HS-27A (cell line): ENCODE results near the gene TCAF1.

Source experiments
- DNase-seq: peaks from one replicate; pipeline ENCODE4 v3.0.0-alpha.2; 2012; ENCODE audit warnings: low read depth, missing footprints

The TCAF1 gene, protein sequence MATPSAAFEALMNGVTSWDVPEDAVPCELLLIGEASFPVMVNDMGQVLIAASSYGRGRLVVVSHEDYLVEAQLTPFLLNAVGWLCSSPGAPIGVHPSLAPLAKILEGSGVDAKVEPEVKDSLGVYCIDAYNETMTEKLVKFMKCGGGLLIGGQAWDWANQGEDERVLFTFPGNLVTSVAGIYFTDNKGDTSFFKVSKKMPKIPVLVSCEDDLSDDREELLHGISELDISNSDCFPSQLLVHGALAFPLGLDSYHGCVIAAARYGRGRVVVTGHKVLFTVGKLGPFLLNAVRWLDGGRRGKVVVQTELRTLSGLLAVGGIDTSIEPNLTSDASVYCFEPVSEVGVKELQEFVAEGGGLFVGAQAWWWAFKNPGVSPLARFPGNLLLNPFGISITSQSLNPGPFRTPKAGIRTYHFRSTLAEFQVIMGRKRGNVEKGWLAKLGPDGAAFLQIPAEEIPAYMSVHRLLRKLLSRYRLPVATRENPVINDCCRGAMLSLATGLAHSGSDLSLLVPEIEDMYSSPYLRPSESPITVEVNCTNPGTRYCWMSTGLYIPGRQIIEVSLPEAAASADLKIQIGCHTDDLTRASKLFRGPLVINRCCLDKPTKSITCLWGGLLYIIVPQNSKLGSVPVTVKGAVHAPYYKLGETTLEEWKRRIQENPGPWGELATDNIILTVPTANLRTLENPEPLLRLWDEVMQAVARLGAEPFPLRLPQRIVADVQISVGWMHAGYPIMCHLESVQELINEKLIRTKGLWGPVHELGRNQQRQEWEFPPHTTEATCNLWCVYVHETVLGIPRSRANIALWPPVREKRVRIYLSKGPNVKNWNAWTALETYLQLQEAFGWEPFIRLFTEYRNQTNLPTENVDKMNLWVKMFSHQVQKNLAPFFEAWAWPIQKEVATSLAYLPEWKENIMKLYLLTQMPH

GRCh38 chr7:143901668-143902331 lies at the start of gene TCAF1:
TSS of gene TCAF1 (minus strand) at chr7:143902176. CDS start at chr7:143876608, 25,568 bp downstream.
- peak; percentile 66 for DNase-seq

DNA sequence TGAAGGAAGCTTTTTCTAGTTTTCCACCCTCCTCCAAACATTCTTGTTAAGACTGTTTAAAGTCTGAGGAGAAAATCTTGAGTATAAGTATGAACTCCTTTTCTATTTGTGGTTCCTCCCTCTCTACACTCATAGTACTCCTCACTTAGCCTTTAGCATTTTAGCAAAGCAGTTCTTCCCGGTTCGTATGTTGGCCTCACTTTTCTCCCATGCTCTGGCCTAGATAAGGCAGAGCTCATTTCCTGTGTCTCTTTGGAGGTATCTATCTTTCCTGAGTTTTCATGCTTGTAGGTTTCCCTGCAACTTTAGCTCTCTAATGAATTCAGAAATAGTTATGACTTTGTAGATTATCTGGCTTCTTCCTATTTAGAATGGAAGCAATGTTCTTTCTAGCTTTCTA lies 46.8 kb upstream of the TCAF1 start:
- no peak for DNase-seq

GRCh38 chr7:143947111-143947510 lies 45.1 kb upstream of the TCAF1 start:
- no peak for DNase-seq

DNA sequence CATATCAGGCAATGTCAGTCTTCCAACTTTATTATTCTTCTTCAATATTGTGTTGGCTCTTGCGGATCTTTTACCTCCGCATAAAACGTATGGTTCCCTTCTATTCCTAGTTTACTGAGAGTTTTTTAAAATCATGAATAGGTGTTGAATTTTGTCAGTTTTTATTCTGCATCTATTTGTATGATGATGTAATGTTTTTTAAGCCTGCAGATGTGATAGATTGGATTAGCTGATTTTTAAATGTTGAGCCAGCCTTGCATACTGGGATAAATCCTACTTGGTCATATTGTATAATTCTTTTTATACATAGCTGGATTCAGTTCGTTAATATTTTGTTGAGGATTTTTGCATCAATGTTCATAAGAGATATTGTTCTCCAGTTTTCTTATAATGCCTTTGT lies 43.4 kb upstream of the TCAF1 start:
- no peak for DNase-seq

GRCh38 chr7:143938379-143939243 lies 36.6 kb upstream of the TCAF1 start:
- no peak for DNase-seq

GRCh38 chr7:143936087-143937009 lies 34.4 kb upstream of the TCAF1 start:
- peak; percentile 12 for DNase-seq

- DNase-seq = peak; percentile 59
Measured at GRCh38 chr7:143934526-143935325, 32.8 kb upstream of the TCAF1 start, which contains the start of gene OR2F2. TSS of gene OR2F2 (plus strand) at chr7:143935233. CDS start at chr7:143935233, 0 bp downstream.

DNA sequence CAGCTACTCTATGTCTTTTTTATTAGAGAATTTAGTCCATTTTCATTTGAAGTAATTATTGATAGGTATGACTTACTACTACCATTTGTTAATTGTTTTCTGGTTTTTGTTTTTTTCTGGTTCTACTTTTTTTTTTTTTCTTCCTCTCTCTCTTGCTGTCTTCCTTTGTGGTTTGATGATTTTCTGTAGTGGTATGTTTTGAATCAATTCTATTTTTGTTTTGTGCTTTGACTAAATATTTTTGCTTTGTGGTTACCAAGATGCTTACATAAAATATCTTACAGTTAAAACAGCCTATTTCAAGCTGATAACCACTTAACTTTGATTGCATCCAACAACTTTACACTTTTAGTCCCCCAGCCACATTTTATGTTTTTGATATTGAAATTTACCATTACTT lies 29.8 kb upstream of the TCAF1 start:
- no peak for DNase-seq

DNA sequence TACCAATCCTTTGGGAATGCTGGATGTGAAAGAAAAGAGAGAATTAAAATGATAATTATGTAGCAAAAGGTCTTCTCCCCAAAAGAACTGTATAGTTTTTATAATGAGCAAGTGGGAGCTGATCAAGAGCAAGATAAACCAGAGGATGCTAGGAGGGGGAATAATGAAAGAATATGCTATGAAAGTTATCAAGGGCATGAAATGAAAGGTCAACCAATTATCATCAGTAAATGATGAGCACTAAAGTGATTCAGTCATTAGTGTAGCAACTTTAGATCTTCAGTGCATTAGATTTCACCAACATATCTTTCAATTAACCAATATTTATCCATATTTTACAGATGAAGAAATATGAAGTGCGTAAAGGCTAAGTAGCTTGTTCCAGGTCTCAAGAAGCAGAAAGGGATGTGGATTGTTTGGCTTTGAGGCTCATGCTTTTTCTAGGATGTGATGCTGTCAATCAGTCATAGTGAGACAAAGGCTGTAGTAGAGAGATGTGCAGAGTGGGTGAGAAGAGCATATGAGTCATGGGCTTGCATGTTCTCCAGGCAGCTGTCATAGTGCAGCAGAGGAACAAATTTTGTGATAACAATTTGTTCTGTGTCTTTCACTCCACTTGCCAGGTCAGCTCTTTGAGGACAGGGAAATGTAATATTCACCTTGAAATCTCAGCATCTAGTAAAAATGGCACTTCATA lies 27.4 kb upstream of the TCAF1 start:
- no peak for DNase-seq

GRCh38 chr7:143924851-143925250 lies 22.9 kb upstream of the TCAF1 start:
- no peak for DNase-seq

DNA sequence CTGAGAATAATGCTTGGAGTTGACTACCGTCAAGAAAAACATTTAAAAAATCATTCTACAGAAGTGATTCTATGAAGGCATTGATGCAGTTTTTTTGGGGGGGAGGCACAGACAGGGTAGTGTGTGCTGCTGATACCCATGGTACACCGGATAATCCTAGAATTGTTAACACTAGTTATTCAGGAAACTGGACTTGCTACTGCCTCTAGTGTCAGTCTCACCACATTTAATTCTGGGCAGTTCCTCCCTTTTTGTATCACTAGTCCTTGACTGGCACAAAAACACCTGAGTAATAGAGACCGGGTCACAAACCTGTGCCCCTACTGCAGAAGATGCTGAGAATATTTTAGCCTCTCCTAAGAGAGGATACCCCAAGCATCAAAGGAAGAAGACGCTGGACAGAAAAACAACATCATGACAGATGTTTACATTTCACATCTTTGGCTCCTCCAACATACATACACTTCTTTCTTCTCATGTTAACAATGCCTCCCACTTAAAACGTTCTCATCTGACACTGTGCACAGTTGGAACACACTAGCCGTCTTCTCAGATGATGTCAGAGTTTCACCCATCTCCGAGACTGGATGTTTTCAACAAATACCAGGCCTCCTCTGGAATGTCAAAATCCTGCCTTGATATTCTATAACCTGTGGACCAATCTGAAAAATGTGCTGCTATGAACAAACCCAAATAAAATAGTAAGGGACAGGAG lies 13.1 kb upstream of the TCAF1 start:
- DNase-seq = no peak

- DNase-seq = no peak
Measured at GRCh38 chr7:143913945-143914615, 12.1 kb upstream of the TCAF1 start.

DNA sequence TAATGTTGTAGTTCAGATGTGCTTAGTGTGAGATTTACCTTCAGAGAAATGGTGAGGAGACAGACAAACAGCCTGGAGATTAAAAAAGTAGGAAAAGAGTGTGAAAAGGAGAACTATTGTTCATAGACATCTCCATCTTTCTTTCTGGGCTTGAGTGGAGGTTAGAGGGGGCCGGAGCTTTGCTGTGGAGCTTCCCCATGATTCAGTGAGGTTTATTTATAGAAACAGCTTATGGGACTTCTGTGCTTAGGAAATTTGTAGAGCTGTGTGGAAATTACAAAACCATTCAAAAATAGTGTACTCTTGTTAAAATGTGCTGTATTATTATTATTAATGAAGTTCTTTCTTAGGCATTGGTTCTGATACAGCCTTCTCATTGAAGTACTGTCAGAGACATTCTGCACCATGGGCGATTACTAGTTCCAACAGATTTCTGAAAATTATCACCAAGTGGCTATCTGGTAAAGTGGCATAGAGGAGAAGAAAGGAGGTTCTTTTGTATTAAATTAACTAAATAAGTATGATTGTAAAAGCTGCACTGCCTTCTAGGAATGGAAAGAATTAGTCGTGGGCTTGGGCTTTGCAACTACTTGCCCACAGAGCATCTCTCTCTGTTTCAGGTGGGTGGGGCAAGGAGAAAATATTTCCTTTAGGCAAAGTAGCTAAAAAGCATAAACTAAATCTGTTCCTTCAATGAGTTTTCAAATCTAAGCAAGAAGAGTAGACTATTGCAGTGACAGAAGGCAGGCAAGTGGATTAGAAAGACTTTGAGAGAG lies 8.7 kb upstream of the TCAF1 start:
- DNase-seq = no peak

DNA sequence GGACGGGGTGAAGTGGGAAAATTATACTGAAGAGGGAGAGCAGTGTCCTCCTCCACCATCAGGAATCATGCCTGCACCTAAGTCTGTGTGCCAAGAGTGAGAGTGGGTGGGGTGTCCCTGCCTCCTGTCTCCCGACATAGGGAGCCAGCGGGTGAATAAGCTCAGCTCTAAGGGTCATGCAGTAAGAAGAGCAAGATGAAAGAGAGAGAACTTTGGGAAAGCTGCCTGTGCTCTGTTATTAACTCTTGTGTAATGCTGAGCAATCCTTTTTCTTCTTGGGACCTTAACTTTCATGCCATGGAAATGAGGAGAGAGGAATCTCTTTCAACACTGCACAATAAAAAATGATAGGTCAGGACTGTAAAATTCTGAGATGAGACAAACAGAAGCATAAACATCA lies 7.9 kb upstream of the TCAF1 start:
- no peak for DNase-seq

- DNase-seq = no peak
Measured at GRCh38 chr7:143908120-143908519, 6.1 kb upstream of the TCAF1 start.

DNA sequence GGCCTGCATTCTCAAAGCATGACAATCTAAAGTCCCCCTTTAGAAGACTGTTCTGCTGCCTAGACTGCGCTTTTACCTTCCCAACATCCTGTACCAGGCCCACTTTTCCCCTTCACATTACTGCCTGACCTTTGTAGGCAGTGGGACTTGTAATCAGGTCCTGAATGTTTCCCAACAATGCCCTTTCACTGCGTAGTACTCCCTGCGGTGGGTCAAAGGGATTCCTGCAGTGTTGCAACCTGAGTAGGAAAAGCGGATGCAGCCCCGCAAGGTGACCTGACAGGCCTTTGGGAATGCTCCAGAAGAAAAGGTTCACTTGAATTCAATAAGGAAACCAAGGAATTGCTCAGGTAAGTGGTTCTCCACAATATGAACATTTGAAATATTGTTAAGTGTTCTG lies 4.9 kb upstream of the TCAF1 start:
- no peak for DNase-seq

GRCh38 chr7:143906151-143906550 lies 4.2 kb upstream of the TCAF1 start:
- DNase-seq = no peak
